ENCODE measurements around the gene EIF3CL. TPM values are rescaled to one million over a fixed set of nuclear protein-coding genes. Genes with fewer than 3 reads are reported as not detected.
"Not testable (repeated sequence)": the region's sequence is repeated elsewhere in the genome, so short reads cannot be mapped to it uniquely, and the experiment has no call there.

The EIF3CL gene, protein sequence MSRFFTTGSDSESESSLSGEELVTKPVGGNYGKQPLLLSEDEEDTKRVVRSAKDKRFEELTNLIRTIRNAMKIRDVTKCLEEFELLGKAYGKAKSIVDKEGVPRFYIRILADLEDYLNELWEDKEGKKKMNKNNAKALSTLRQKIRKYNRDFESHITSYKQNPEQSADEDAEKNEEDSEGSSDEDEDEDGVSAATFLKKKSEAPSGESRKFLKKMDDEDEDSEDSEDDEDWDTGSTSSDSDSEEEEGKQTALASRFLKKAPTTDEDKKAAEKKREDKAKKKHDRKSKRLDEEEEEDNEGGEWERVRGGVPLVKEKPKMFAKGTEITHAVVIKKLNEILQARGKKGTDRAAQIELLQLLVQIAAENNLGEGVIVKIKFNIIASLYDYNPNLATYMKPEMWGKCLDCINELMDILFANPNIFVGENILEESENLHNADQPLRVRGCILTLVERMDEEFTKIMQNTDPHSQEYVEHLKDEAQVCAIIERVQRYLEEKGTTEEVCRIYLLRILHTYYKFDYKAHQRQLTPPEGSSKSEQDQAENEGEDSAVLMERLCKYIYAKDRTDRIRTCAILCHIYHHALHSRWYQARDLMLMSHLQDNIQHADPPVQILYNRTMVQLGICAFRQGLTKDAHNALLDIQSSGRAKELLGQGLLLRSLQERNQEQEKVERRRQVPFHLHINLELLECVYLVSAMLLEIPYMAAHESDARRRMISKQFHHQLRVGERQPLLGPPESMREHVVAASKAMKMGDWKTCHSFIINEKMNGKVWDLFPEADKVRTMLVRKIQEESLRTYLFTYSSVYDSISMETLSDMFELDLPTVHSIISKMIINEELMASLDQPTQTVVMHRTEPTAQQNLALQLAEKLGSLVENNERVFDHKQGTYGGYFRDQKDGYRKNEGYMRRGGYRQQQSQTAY
- 88.7 TPM for total RNA-seq
- long read RNA-seq, transcript EIF3CL-201 (21 exons, 3,085 nt), result major isoform, 11 of 80 reads
- long read RNA-seq, partial matches to known transcripts, result 60 of 80 reads
- long read RNA-seq, other reads (novel, unspliced or antisense), result 8 of 80 reads

DNA sequence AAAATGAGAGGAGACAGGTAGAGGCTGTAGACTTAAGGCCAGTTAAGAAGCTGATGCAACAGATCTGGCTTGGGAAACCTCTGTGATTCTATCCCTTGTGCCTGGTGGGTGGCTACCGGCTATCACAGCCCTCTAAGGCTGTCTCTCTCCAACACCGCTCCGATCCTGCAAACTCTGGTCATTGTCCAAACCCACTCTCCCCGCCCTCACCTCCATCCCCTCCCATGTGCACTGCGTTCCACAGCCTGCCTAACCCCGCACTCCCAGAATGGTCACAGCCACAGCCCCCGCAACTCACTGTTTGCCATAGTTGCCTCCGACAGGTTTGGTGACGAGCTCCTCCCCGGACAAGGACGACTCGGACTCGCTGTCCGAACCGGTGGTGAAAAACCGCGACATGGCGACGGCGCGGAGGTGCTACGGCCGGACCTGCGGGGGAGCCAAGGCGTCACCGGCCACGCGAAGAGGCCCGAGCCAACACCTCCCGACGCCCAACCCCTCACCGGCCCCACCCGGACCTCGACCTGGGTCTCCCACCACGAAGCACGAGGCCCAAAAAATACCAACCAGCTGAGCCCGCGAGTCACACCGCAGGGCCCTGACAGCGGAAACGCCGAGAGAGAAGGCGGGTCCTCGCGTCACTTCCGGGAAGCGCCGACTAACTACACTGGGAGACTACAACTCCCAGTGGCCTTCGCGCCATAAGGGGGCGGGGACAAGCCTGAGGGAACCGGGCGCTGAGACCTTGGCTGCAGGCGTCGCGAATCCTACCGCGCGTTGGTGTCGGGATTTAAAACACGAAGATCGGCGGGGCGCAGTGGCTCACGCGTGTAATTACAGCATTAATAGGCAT is at the start of gene EIF3CL:
EIF3CL (minus strand) TSS at position 622 of the 853 bp plus-strand sequence; CDS start at position 399, 223 bp downstream.
- DNase-seq (ENCODE audit: low spot score), result not testable (repeated sequence)

DNA sequence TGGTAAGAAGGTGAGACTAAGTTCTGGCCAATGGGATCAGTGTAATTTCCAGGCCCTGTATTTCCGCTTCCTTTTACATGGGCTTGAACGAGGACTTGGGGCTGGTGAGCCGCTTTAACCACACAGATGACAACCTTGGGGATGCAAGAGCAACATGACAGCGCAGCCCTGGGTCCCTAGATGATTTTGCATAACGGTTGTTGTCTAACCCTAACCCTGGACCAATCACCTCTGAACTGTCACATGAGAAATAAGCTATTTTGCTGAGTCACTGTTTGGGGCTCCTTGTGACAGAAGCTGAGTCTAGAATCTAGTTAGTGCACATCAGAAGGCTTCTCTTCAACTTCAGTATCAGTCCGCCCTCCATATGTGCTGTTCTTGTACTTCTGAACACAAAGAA is 43.4 kb upstream of the EIF3CL start:
- not testable (repeated sequence) for DNase-seq (ENCODE audit: low spot score)

DNA sequence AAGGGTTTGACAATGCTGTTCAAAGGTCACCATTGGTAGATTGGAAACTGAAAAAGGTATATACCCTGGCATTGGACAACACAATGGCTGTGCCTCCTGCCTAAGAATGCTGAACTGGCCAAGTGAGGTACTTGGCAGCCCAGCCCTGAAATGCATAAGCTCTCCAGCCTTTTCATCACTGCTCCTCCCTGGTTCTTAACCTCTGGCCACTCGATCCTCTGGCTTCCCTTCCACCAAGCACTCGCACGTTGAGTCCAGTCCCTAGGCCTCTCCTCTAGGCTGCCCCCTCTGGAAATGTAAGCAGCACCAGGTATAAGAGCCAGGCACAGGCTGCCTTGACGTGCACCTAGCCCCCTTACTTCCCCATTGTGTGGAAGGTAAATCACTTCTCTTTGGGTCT is 42.7 kb upstream of the EIF3CL start:
- not testable (repeated sequence) for DNase-seq (ENCODE audit: low spot score)

DNA sequence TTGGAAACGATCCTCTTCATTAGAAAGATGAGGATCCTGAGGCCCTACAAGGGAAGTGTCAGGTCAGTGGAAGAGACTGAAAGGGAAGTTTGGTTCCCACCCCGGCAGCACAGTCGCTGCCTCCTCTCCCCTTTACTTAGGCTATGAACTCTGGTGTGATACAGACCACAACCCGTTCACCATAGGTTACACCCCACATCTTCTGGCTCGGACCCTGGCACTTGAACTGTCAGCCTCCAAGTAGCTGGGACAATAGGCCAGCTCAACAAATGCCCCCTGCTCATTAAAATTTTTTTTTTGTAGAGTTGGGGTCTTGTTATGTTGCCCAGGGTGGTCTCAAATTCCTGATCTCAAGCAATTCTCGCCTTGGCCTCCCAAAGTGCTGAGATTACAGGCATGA is 40.3 kb upstream of the EIF3CL start:
- DNase-seq (ENCODE audit: low spot score), result peak; percentile 86

DNA sequence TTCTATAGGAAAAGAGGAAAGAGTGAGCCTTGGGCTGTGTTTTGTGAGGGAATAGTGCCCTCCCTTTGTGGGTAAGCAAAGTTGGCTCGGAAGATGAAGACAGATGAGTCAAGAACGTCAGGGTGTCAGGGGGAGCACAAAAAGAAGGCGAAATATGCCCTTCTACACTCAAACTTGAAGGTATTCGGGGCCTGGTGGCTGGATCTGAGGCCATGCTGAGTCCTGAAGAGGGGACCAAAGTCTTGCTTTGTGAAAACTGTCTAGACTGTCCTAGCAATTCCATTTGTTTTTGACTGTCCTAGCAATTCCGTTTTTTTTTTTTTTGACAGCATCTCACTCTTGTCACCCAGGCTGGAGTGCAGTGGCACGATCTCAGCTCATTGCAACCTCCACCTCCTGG is 35.3 kb upstream of the EIF3CL start:
- peak; percentile 30 for DNase-seq (ENCODE audit: low spot score)

DNA sequence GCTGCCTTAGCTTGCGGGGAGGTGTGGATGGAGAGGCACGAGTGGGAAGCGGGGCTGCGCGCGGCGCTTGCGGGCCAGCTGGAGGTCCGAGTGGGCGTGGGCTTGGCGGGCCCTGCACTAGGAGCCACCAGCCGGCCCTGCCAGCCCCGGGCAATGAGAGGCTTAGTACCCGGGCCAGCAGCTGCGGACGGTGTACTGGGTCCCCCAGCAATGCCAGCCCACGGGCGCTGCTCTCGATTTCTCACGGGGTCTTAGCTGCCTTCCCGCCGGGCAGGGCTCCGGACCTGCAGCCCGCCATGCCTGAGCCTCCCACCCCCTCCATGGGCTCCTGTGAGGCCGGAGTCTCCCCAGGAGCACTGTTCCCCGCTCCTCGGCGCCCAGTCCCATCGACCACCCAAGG is 31.7 kb upstream of the EIF3CL start:
- DNase-seq (ENCODE audit: low spot score), result peak; percentile 83

DNA sequence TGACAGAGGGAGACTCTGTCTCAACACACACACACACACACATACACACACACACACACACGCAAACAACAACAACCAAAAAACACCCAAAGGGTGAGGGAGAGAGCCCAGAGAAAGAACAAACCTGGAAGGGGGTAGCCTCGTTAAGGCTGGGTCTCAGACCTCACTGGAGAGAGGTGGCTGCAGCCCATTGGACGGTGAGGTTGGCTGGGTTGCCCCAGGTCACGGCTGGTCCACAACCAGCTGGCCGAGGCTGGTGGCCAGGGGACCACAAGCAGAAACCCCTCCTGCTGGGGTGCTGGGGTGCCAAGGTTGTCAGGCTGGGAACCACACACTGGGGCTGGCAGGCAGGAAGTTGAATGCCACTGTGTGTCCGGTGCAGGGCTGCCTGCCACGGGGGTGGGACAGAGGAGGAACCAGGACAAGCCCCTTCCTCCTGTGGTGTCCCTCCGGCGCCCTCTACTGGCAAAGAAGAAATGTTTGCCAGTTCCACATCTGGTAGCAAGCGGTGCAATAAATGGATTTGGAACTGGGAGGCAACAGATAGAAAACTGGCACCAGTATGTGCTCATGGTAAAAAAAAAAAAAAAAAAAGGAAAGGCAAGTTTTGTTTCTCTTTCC is 22.5 kb upstream of the EIF3CL start:
- DNase-seq (ENCODE audit: low spot score), result not testable (repeated sequence)

DNA sequence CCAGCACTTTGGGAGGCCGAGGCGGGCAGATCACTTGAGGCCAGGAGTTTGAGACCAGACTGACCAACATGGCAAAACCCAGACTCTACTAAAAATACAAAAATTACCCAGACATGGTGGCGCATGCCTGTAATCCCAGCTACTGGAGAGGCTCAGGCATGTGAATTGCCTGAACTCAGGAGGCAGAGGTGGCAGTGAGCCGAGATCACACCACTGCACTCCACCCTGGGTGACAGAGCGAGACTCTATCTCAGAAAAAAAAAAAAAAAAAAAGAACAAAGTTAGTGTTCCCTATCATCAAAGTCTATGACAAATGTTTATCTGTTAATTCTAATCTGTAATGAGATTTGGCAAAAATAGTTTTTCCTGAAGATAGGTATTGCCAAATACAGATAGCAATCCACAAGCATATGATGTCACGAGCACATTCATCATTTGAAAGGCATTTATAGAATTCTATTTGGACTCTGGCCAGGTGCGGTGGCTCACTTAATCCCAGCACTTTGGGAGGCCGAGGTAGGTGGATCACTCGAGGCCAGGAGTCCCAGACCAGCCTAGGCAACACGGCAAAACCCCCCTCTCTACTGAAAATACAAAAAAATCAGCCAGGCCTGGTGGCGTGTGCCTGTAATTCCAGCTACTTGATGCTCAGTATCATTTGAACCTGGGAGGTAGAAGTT is 17.6 kb upstream of the EIF3CL start:
- DNase-seq (ENCODE audit: low spot score), result not testable (repeated sequence)

DNA sequence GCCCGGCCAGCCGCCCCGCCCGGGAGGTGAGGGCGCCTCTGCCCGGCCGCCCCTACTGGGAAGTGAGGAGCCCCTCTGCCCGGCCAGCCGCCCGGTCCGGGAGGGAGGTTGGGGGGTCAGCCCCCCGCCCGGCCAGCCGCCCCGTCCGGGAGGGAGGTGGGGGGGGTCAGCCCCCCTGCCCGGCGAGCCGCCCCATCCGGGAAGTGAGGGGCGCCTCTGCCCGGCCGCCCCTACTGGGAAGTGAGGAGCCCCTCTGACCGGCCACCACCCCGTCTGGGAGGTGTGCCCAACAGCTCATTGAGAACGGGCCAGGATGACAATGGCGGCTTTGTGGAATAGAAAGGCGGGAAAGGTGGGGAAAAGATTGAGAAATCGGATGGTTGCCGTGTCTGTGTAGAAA is 13.4 kb upstream of the EIF3CL start:
- not testable (repeated sequence) for DNase-seq (ENCODE audit: low spot score)

DNA sequence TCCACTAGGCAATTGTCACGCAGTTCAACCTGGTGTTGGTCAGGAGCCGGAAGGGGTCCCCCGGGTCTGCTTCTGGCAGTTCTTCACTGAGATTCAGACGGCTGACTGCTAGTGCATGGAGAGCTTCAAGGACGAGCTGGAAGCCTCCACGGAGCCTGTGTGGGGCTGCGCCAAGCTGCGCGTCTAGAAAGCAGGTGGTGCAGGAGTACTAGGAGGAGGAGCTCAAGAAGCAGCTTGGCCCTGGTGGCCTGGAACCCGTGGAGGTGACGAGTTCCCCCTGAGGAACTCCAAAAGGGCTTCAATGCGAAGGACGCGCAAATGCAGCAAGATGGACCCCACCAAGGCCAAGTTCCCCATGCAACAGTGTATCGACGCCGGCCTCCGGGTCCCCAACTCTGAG is 10.9 kb upstream of the EIF3CL start:
- peak; percentile 78 for DNase-seq (ENCODE audit: low spot score)

DNA sequence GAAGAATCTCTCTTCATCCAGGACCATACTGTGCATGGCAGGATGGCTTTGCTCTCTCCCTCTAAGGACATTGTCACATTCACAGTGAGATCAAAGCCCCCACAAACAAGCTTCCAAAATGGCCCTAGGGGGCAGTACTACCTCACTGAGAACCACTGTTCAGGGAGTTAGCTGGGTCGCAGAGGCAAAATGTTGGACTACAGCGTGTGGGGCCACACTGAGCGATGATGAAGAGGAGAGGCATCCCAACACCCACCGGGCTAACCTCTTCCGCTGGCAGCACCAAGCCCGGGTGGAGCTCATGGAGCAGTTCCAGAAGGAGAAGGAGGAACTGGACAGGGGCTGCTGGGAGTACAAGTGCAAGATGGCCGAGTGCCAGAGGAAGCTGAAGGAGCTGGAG is 9.9 kb upstream of the EIF3CL start:
- DNase-seq (ENCODE audit: low spot score), result not testable (repeated sequence)

DNA sequence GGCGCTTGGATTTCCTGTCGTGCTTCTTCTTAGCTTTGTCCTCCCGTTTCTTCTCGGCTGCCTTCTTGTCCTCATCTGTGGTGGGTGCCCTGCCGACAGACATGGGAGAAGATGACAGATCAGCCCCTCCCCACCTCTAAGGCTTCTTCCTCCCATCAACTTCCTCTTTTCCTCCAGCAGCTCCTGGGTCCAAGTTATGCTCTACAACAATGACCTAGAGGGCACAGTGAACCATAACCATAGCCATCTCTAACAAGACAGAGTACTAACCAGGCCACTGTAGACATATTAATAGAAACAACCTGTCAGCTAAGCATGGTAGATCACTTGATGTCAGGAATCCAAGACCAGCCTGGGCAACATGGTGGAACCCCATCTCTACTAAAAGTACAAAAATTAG is 11.6 kb downstream of the EIF3CL start:
- DNase-seq (ENCODE audit: low spot score), result not testable (repeated sequence)

DNA sequence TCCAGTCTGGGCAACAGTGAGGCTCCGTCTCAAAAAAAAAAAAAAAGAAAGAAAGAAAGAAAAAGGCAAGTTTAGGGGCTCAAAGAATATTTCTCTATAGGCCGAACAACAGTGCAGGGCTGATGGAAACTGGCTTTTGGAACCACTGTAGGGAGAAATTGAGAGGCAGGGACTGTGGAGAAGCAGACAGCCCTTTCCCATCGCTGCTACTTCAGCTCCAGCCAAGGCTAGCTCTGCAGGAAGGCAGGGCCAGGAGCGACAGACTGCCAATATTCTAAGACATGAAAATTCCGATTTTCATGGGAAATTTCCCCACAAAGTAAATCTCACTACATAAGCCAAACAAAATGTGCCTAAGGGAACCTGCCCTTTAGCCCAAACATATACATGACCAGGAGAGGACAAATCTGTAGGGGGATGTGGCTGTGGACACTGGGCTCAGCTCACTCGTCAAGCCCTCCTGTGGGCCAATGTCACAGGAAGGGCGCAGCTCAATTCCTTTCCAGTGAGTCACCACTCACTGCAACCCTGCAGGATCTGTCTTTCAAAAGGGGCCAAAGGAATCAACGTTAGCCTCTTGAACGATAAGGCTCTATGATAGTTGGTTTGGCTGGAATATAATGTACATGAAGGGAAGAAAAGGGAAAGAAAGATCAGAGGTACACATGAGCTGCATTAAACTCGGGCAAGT is 21.3 kb downstream of the EIF3CL start:
- not testable (repeated sequence) for DNase-seq (ENCODE audit: low spot score)

DNA sequence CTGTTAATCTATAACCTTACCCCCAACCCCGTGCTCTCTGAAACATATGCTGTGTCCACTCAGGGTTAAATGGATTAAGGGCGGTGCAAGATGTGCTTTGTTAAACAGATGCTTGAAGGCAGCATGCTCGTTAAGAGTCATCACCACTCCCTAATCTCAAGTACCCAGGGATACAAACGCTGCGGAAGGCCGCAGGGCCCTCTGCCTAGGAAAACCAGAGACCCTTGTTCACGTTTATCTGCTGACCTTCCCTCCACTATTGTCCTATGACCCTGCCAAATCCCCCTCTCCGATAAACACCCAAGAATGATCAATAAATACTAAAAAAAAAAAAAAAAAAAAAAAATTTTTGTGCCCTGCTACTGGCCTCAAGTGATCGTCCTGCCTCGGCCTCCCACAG is 25.8 kb downstream of the EIF3CL start:
- DNase-seq (ENCODE audit: low spot score), result peak; percentile 81

DNA sequence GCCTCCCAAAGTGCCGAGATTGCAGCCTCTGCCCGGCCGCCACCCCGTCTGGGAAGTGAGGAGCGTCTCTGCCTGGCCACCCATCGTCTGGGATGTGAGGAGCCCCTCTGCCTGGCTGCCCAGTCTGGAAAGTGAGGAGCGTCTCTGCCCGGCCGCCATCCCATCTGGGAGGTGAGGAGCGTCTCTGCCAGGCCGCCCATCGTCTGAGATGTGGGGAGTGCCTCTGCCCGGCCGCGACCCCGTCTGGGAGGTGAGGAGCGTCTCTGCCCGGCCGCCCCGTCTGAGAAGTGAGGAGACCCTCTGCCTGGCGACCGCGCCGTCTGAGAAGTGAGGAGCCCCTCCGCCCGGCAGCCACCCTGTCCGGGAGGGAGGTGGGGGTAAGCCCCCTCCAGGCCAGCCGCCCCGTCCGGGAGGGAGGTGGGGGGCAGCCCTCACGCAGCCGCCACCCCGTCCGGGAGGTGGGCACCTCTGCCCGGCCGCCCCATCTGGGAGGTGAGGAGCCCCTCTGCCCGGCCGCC is 26.5 kb downstream of the EIF3CL start:
- DNase-seq (ENCODE audit: low spot score), result not testable (repeated sequence)

DNA sequence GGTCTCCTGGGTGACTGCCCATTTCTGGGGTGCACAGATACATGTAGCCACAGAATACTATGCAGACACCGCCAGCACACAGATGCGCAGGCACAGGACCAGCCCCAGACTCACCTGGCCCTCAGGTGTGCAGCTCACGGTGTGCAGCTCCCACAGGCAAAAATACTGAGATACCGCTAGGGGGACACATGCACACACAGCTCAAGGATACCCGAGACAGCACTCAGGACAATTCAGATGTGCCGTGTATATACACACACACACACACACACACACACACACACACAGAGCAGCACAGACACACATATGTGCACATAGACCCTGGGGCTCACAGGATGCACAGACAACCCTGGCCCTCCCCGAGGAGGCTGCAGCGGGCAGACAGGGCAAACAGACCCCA is 28.5 kb downstream of the EIF3CL start:
- not testable (repeated sequence) for DNase-seq (ENCODE audit: low spot score)

DNA sequence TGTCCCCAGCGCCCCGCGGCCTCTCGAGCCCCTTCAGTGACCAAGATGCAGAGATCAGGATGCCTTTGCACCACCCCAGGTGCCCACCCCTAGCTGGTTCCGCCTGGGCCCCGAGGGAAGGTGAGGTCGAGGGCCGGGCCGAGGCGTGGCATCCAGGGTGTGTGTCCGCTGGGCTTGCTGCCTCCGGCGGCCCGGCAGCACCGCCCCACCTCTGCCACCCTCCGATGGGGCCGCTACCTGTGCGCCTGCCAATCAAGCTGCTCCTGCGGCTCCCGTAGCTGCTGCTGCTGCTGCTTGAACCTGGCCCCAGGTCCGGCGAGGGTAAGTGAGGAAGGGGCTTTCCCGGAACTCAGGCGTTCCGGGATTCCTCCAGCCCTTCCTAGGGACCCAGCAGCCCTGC is 29.4 kb downstream of the EIF3CL start:
- DNase-seq (ENCODE audit: low spot score), result not testable (repeated sequence)

DNA sequence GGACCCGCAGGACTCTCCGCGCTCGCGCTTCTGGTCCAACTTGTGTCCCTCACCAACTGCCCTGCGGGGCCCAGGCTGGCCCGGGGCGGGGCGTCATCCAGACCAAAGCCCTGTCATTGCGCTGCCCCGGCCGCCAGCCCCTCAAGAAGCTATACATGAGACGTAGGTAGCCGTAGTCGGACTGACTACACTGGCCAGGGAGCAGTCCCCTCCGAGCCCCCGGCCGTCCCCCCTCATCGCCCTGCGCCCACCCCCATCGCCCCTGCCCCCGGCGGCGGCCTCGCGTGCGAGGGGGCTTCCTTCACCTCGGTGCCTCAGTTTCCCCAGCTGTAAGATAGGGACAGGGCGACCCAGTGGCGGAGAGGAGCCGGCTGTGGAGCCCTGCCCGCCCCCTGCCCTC is 35.7 kb downstream of the EIF3CL start:
- DNase-seq (ENCODE audit: low spot score), result peak; percentile 81
